Liver (tissue), 9 donors: ENCODE data around the gene MICAL2. TPM values are rescaled to one million over a fixed set of nuclear protein-coding genes. Genes with fewer than 3 reads are reported as not detected.
A peak's percentile ranks its signal among the peaks of the same experiment; 100 is the strongest.

Experiments used
- DNase-seq: peaks from one replicate; pipeline ENCODE4 v3.0.0-alpha.2; 2017; ENCODE audit warnings: low spot score
- H3K27ac ChIP-seq, 2 donors: one replicate each; pipeline ENCODE4 v1.7.0; 2013; ENCODE audit warnings: inconsistent platforms in 2 of 2, low read length in 2 of 2, control low read depth in 1 of 2, low read depth in 1 of 2, mild to moderate bottlenecking in 1 of 2
- H3K27me3 ChIP-seq, 4 donors: one replicate each; pipeline versions ENCODE4 v1.6.1 to v1.7.0; 2013; ENCODE audit warnings: low read length in 3 of 4, inconsistent platforms in 1 of 4, mild to moderate bottlenecking in 1 of 4, moderate library complexity in 1 of 4; ENCODE audit not compliant: control insufficient read depth in 4 of 4, insufficient read depth in 4 of 4
- H3K36me3 ChIP-seq, 4 donors: one replicate each; pipeline versions ENCODE4 v1.6.1 to v1.7.0; 2013; ENCODE audit warnings: low read length in 3 of 4, mild to moderate bottlenecking in 3 of 4, low read depth in 1 of 4, moderate library complexity in 1 of 4; ENCODE audit not compliant: control insufficient read depth in 4 of 4, insufficient read depth in 3 of 4
- H3K4me1 ChIP-seq, 4 donors: one replicate each; pipeline versions ENCODE4 v1.6.1 to v1.7.0; 2013; ENCODE audit warnings: low read length in 3 of 4, mild to moderate bottlenecking in 3 of 4, moderate library complexity in 1 of 4; ENCODE audit not compliant: control insufficient read depth in 4 of 4, insufficient read depth in 4 of 4
- H3K4me3 ChIP-seq, 3 donors: one replicate each; pipeline versions ENCODE4 v1.6.1 to v1.7.0; 2013; ENCODE audit warnings: low read length in 3 of 3, control low read depth in 1 of 3, low read depth in 1 of 3, mild to moderate bottlenecking in 1 of 3
- H3K9ac ChIP-seq, 2 donors: one replicate each; pipeline ENCODE4 v1.7.0; 2013; ENCODE audit warnings: low read length in 2 of 2, mild to moderate bottlenecking in 2 of 2, moderate library complexity in 2 of 2, control low read depth in 1 of 2, low read depth in 1 of 2
- H3K9me3 ChIP-seq, 4 donors: one replicate each; pipeline versions ENCODE4 v1.6.1 to v1.7.0; 2013; ENCODE audit warnings: low read length in 3 of 4; ENCODE audit not compliant: control insufficient read depth in 4 of 4
- EGR1 ChIP-seq, 2 donors: IDR thresholded peaks; 2 replicates each; pipeline ENCODE4 v1.6.1; 2016 to 2018; ENCODE audit warnings: antibody characterized with exemption in 2 of 2, low read depth in 2 of 2
- FOXA1 ChIP-seq: IDR thresholded peaks from 2 replicates; pipeline ENCODE4 v1.6.1; 2016; ENCODE audit warnings: antibody characterized with exemption
- FOXA2 ChIP-seq: IDR thresholded peaks from 2 replicates; pipeline ENCODE4 v1.6.1; 2016; ENCODE audit warnings: antibody characterized with exemption
- GABPA ChIP-seq, 2 donors: IDR thresholded peaks in 1 of 2; conservative IDR thresholded peaks in 1 of 2; 2 replicates each; pipeline ENCODE4 v1.6.1; 2016; ENCODE audit warnings: antibody characterized with exemption in 2 of 2, mild to moderate bottlenecking in 1 of 2, moderate library complexity in 1 of 2
- HNF4A ChIP-seq, 2 donors: conservative IDR thresholded peaks; 2 replicates each; pipeline ENCODE4 v1.6.1; 2016; ENCODE audit warnings: antibody characterized with exemption in 2 of 2, mild to moderate bottlenecking in 2 of 2
- HNF4G ChIP-seq: IDR thresholded peaks from 2 replicates; pipeline ENCODE4 v1.6.1; 2016; ENCODE audit warnings: antibody characterized with exemption
- JUND ChIP-seq, 2 donors: IDR thresholded peaks; 2 replicates each; pipeline ENCODE4 v1.6.1; 2016; ENCODE audit warnings: antibody characterized with exemption in 2 of 2
- NR2F2 ChIP-seq: IDR thresholded peaks from 2 replicates; pipeline ENCODE4 v1.6.1; 2016; ENCODE audit warnings: antibody characterized with exemption
- RAD21 ChIP-seq, 2 donors: IDR thresholded peaks; 2 replicates each; pipeline ENCODE4 v1.6.1; 2016; ENCODE audit warnings: antibody characterized with exemption in 2 of 2, mild to moderate bottlenecking in 2 of 2
- RXRA ChIP-seq, 2 donors: IDR thresholded peaks; 2 replicates each; pipeline ENCODE4 v1.6.1; 2017 to 2018; ENCODE audit warnings: antibody characterized with exemption in 2 of 2, mild to moderate bottlenecking in 1 of 2
- TAF1 ChIP-seq: conservative IDR thresholded peaks from 2 replicates; pipeline ENCODE4 v1.6.1; 2016; ENCODE audit warnings: antibody characterized with exemption, mild to moderate bottlenecking
- YY1 ChIP-seq: IDR thresholded peaks from 2 replicates; pipeline ENCODE4 v1.6.1; 2016; ENCODE audit warnings: antibody characterized with exemption, mild to moderate bottlenecking
- WGBS: extraction: QIAGEN DNeasy Blood & Tissue Kit; methylation state at CpG from one replicate; pipeline ENCODE4 v1.1.7; 2013; 5-methylcytosine and 5-hydroxymethylcytosine counted together
- polyA plus RNA-seq, 2 donors: library from polyadenylated mRNA; stranded (reverse) in 1 of 2; unstranded in 1 of 2; fragments of 200-250 nt in 1 of 2; fragments of >200 nt in 1 of 2; fragmentation: Nextera tagmentation in 1 of 2; extraction: Ambion mirVana in 1 of 2; gene quantifications; one replicate each; pipeline versions ENCODE4 v1.2.1 to v1.2.3, GENCODE V29; 2013 to 2015
- total RNA-seq, 2 donors: library from RNA; depleted of rRNA; stranded (reverse); fragments of >200 nt; gene quantifications; one replicate each; pipeline ENCODE4 v1.2.3, GENCODE V29; 2014
- TF ChIP-seq, protein P1 (sequence below): IDR thresholded peaks from 2 replicates; pipeline ENCODE4 v1.6.1; 2016; ENCODE audit warnings: antibody characterized with exemption
- TF ChIP-seq, protein P2 (sequence below): IDR thresholded peaks from 2 replicates; pipeline ENCODE4 v1.6.1; 2016; ENCODE audit warnings: antibody characterized with exemption
- TF ChIP-seq, protein P3 (sequence below): IDR thresholded peaks from 2 replicates; pipeline ENCODE4 v1.6.1; 2016; ENCODE audit warnings: antibody characterized with exemption, mild to moderate bottlenecking
- TF ChIP-seq, protein P4 (sequence below): IDR thresholded peaks from 2 replicates; pipeline ENCODE4 v1.6.1; 2016; ENCODE audit warnings: antibody characterized with exemption
- TF ChIP-seq, protein P5 (sequence below): fragments of 150-350 bp; IDR thresholded peaks from 2 replicates; pipeline ENCODE4 v1.5.1; 2017; ENCODE audit warnings: improper control_type of control experiment, low read depth, low read length; ENCODE audit not compliant: missing input control
- donor health status: healthy.
- donor health status: healthy.
- donor health status: healthy.
- donor health status: healthy.
- donor health status: healthy.

Gene MICAL2
- total and polyA plus RNA-seq, 4 donors, result 17.5 to 113 (median 42.9) TPM

DNA sequence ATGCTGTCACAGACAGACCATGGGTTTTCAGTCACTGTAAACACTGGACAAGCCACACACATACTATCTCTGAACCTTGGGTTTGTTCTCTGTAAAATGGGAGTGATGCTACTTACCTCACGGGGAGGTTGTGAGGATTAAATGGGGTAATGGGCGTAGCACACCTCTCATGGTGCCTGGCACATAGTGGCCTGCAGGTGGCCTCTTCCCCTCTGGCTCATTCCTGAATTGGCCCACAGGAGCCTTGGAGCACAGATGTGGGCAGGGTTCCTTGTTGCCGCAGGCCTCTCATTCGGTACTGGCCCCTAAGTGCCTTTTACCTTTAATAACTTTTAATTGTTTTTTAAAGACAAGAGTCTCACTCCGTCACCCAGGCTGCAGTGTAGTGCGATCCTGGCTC is 11.7 kb downstream of the MICAL2 start:
- WGBS, result 95% methylated on average over 6 of the region's 6 CpGs
- DNase-seq, result no peak
- Histone ChIP-seq H3K27me3 (no peaks in the 10 kb centered on the region), H3K27ac (no peak overlapping the region), H3K4me1 (peaks cover 0 to 7% (median 3%) of the 10 kb centered on the region in 4 donors), H3K9ac (no peak overlapping the region), H3K36me3 (peaks cover 0 to 2% (median 0%) of the 10 kb centered on the region in 4 donors), H3K9me3 (no peaks in the 10 kb centered on the region), H3K4me3 (no peak overlapping the region)
- TF ChIP-seq, protein P1, sequence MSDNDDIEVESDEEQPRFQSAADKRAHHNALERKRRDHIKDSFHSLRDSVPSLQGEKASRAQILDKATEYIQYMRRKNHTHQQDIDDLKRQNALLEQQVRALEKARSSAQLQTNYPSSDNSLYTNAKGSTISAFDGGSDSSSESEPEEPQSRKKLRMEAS, result no peak
- TF ChIP-seq JUND (IDR thresholded peaks at IDR 0.05) (no peak), RAD21 (IDR thresholded peaks at IDR 0.05) (peak in 1 of 2 donors; percentile 64)

DNA sequence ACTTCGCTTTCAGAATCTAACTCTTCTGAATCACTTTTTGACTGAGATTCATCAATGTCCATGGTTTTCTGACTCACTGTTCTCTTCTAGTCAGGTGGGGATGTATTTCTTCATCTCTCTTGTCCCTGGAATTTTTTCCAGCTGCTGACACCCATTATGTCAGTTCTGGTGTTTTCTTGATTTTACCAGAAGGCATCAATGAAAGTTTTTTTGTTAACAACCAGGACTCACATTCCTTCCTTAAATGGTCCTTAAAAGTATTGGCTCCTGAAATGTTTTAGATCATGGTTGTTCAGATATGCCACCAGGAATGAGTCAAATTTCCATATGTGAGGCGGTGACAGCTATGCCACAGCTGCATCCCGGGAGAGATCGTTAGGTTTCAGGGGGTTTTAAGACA is 12.9 kb downstream of the MICAL2 start:
- H3K36me3 ChIP-seq, result no peaks in the 10 kb centered on the region
- H3K9ac ChIP-seq, result no peak overlapping the region
- H3K4me1 ChIP-seq, result peaks cover 0 to 7% (median 3%) of the 10 kb centered on the region in 4 donors
- DNase-seq, result no peak
- TF ChIP-seq FOXA1 (no peak), HNF4A (conservative IDR thresholded peaks at IDR 0.05) (no peak), RXRA (IDR thresholded peaks at IDR 0.05) (no peak), FOXA2 (no peak), GABPA (IDR thresholded peaks at IDR 0.05 in 1 of 2, conservative IDR thresholded peaks at IDR 0.05 in 1 of 2) (no peak), HNF4G (no peak), JUND (IDR thresholded peaks at IDR 0.05) (no peak), NR2F2 (no peak), RAD21 (IDR thresholded peaks at IDR 0.05) (no peak), YY1 (no peak), EGR1 (IDR thresholded peaks at IDR 0.05; ENCODE audit: low read depth in 2 of 2) (no peak), TAF1 (no peak)
- TF ChIP-seq, protein P2, sequence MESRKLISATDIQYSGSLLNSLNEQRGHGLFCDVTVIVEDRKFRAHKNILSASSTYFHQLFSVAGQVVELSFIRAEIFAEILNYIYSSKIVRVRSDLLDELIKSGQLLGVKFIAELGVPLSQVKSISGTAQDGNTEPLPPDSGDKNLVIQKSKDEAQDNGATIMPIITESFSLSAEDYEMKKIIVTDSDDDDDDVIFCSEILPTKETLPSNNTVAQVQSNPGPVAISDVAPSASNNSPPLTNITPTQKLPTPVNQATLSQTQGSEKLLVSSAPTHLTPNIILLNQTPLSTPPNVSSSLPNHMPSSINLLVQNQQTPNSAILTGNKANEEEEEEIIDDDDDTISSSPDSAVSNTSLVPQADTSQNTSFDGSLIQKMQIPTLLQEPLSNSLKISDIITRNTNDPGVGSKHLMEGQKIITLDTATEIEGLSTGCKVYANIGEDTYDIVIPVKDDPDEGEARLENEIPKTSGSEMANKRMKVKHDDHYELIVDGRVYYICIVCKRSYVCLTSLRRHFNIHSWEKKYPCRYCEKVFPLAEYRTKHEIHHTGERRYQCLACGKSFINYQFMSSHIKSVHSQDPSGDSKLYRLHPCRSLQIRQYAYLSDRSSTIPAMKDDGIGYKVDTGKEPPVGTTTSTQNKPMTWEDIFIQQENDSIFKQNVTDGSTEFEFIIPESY, result no peak
- TF ChIP-seq, protein P3, sequence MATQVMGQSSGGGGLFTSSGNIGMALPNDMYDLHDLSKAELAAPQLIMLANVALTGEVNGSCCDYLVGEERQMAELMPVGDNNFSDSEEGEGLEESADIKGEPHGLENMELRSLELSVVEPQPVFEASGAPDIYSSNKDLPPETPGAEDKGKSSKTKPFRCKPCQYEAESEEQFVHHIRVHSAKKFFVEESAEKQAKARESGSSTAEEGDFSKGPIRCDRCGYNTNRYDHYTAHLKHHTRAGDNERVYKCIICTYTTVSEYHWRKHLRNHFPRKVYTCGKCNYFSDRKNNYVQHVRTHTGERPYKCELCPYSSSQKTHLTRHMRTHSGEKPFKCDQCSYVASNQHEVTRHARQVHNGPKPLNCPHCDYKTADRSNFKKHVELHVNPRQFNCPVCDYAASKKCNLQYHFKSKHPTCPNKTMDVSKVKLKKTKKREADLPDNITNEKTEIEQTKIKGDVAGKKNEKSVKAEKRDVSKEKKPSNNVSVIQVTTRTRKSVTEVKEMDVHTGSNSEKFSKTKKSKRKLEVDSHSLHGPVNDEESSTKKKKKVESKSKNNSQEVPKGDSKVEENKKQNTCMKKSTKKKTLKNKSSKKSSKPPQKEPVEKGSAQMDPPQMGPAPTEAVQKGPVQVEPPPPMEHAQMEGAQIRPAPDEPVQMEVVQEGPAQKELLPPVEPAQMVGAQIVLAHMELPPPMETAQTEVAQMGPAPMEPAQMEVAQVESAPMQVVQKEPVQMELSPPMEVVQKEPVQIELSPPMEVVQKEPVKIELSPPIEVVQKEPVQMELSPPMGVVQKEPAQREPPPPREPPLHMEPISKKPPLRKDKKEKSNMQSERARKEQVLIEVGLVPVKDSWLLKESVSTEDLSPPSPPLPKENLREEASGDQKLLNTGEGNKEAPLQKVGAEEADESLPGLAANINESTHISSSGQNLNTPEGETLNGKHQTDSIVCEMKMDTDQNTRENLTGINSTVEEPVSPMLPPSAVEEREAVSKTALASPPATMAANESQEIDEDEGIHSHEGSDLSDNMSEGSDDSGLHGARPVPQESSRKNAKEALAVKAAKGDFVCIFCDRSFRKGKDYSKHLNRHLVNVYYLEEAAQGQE, result no peak
- TF ChIP-seq, protein P4, sequence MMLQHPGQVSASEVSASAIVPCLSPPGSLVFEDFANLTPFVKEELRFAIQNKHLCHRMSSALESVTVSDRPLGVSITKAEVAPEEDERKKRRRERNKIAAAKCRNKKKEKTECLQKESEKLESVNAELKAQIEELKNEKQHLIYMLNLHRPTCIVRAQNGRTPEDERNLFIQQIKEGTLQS, result no peak
- TF ChIP-seq, protein P1, result no peak
- TF ChIP-seq, protein P5, sequence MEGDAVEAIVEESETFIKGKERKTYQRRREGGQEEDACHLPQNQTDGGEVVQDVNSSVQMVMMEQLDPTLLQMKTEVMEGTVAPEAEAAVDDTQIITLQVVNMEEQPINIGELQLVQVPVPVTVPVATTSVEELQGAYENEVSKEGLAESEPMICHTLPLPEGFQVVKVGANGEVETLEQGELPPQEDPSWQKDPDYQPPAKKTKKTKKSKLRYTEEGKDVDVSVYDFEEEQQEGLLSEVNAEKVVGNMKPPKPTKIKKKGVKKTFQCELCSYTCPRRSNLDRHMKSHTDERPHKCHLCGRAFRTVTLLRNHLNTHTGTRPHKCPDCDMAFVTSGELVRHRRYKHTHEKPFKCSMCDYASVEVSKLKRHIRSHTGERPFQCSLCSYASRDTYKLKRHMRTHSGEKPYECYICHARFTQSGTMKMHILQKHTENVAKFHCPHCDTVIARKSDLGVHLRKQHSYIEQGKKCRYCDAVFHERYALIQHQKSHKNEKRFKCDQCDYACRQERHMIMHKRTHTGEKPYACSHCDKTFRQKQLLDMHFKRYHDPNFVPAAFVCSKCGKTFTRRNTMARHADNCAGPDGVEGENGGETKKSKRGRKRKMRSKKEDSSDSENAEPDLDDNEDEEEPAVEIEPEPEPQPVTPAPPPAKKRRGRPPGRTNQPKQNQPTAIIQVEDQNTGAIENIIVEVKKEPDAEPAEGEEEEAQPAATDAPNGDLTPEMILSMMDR, result no peak
- 84% methylated on average over 4 of the region's 4 CpGs for WGBS
- H3K9me3 ChIP-seq, result no peaks in the 10 kb centered on the region
- H3K4me3 ChIP-seq, result no peak overlapping the region
- no peak overlapping the region for H3K27ac ChIP-seq
- no peaks in the 10 kb centered on the region for H3K27me3 ChIP-seq
